ENCODE measurements around the gene MVB12A.

DNA sequence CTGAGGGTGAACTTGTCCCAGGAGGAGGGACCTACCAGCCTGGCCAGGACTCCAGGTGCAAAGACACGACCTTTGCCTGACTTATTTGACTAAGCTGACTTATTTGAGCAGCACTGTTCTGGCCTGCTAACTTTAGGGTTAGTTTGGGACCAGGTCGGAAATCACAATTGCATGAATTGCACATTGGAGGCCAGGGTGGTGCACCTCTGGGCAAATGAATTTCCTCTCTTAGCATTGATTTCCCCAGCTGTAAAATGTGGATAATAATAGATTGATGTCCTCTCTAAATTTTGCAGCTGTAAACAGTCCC lies 13.0 kb upstream of the MVB12A start:
- TF ChIP-seq POLR2A (IDR thresholded peaks at IDR 0.05; ENCODE audit: low read depth) (no peak), CTCF (IDR thresholded peaks at IDR 0.05) (no peak), POLR2AphosphoS5 (IDR thresholded peaks at IDR 0.05) (no peak)

Data from esophagus muscularis mucosa (tissue), 3 donors.